K562 (cell line): ENCODE measurements around the gene SLC2A9. TPM values are rescaled to one million over a fixed set of nuclear protein-coding genes. Genes with fewer than 3 reads are reported as not detected.
A peak's percentile ranks its signal among the peaks of the same experiment; 100 is the strongest.

Source experiments
- ATAC-seq: fragments of 200-7000 bp; cut with Tn5 transposase; 3 replicates; pipeline ENCODE4 v1.9.1; 2020; ENCODE audit warnings: moderate library complexity
- BruUV-seq: library from RNA; stranded (reverse); fragments of 400-500 nt; replicated peaks from 2 replicates; lab custom pipeline; 2021; lab: Mats Ljungman, UMichigan
- CTCF ChIA-PET: fragments of 300-600 bp; formaldehyde crosslinking; extraction: SDS; loops from one replicate; lab custom pipeline; 2021; ENCODE audit warnings: low intra/inter-chr PET ratio; lab: Yijun Ruan, JAX
- POLR2A ChIA-PET: fragments of 300-600, 350-650 bp; sonication (Branson Sonifier 250); formaldehyde crosslinking; extraction: SDS; loops from one replicate; lab custom pipeline; 2021; ENCODE audit warnings: antibody characterized with exemption, inconsistent platforms; lab: Yijun Ruan, JAX
- DNase-seq, 4 experiments: peaks; one replicate each; pipeline versions ENCODE4 v3.0.0 to v3.0.0-alpha.2; 2011 to 2018; ENCODE audit warnings: low spot score in 3 of 4, mixed read lengths in 3 of 4; ENCODE audit errors: extremely low read depth in 1 of 4
- FAIRE-seq: peaks from 2 replicates; lab custom pipeline; 2011; peaks lifted over from hg19 to GRCh38; lab: Jason Lieb, UNC
- H2AFZ ChIP-seq: 2 replicates; pipeline ENCODE4 v1.6.0; 2011; ENCODE audit warnings: low read depth, low read length, control low read depth, inconsistent platforms
- H3K27ac ChIP-seq: fragments of 200-600 bp; 3 replicates; pipeline ENCODE4 v1.8.0; 2011; ENCODE audit warnings: low read depth, mild to moderate bottlenecking, control low read depth, inconsistent platforms, low read length, moderate library complexity, mixed read lengths; ENCODE audit errors: extremely low read depth
- H3K27me3 ChIP-seq, 2 experiments: fragments of 300-600 bp in 1 of 2; 2 replicates in 1 of 2; 3 replicates in 1 of 2; pipeline versions ENCODE4 v1.6.0 to v1.8.0; 2011; ENCODE audit warnings: inconsistent platforms in 2 of 2, low read length in 2 of 2, mild to moderate bottlenecking in 1 of 2, mixed read lengths in 1 of 2, moderate library complexity in 1 of 2; ENCODE audit not compliant: control insufficient read depth in 2 of 2, insufficient read depth in 2 of 2
- H3K36me3 ChIP-seq: fragments of 300-600 bp; 3 replicates; pipeline ENCODE4 v1.8.0; 2011; ENCODE audit warnings: mild to moderate bottlenecking, low read length, inconsistent platforms; ENCODE audit not compliant: control insufficient read depth, insufficient read depth
- H3K4me1 ChIP-seq, 2 experiments: fragments of 200-600 bp in 1 of 2; replicated peaks in 1 of 2; 2 replicates in 1 of 2; 3 replicates in 1 of 2; pipeline versions ENCODE4 v1.5.1 to v1.8.0; 2011; ENCODE audit warnings: inconsistent platforms in 2 of 2, low read length in 2 of 2, mild to moderate bottlenecking in 1 of 2, mixed read lengths in 1 of 2, moderate library complexity in 1 of 2; ENCODE audit not compliant: control insufficient read depth in 2 of 2, insufficient read depth in 2 of 2
- H3K4me2 ChIP-seq: 2 replicates; pipeline ENCODE4 v1.6.1; 2011; ENCODE audit warnings: low read length, control low read depth, inconsistent platforms, mixed read lengths; ENCODE audit not compliant: insufficient read depth
- H3K4me3 ChIP-seq: fragments of 200-600 bp; sonication (generic), shearing (Covaris generic); 2 replicates; pipeline ENCODE4 v1.5.1; 2016; ENCODE audit warnings: control low read depth, inconsistent platforms
- H3K79me2 ChIP-seq: fragments of 200-600 bp; 3 replicates; pipeline ENCODE4 v1.8.0; 2011; ENCODE audit warnings: low read length, inconsistent platforms; ENCODE audit not compliant: control insufficient read depth, insufficient read depth
- H3K9ac ChIP-seq, 2 experiments: 2 replicates each; pipeline versions ENCODE4 v1.6.0 to v1.6.1; 2011; ENCODE audit warnings: low read depth in 2 of 2, low read length in 2 of 2, control low read depth in 1 of 2, inconsistent platforms in 1 of 2, mild to moderate bottlenecking in 1 of 2, mixed read lengths in 1 of 2; ENCODE audit not compliant: insufficient read depth in 1 of 2
- H3K9me1 ChIP-seq: one replicate; pipeline ENCODE4 v1.6.0; 2011; ENCODE audit warnings: inconsistent platforms, mild to moderate bottlenecking, low read length, moderate library complexity; ENCODE audit not compliant: control insufficient read depth, insufficient read depth
- H3K9me3 ChIP-seq: replicated peaks from 2 replicates; pipeline ENCODE4 v1.5.1; 2011; ENCODE audit warnings: low read depth, low read length, inconsistent platforms; ENCODE audit not compliant: control insufficient read depth, insufficient read depth
- H4K20me1 ChIP-seq: replicated peaks from 2 replicates; pipeline ENCODE4 v1.6.1; 2011; ENCODE audit warnings: low read length, inconsistent platforms, mixed read lengths; ENCODE audit not compliant: control insufficient read depth, insufficient read depth
- ASH1L ChIP-seq: fragments of 450-650 bp; IDR thresholded peaks from 2 replicates; pipeline ENCODE4 v1.6.1; 2018; ENCODE audit warnings: borderline replicate concordance, mild to moderate bottlenecking, low read depth; ENCODE audit not compliant: partially characterized antibody
- BACH1 ChIP-seq: fragments of 200-800 bp; sonication (Bioruptor generic); IDR thresholded peaks from 2 replicates; pipeline ENCODE4 v1.6.1; 2016; ENCODE audit warnings: missing genetic modification characterization, missing compliant biosample characterization
- CEBPG ChIP-seq, 3 experiments: fragments of 200-800 bp in 1 of 3; sonication (Bioruptor generic) in 1 of 3; sonication (generic) in 1 of 3; formaldehyde crosslinking in 1 of 3; IDR thresholded peaks in 2 of 3; conservative IDR thresholded peaks in 1 of 3; 2 replicates each; pipeline versions ENCODE4 v1.6.1 to v1.8.0; 2016 to 2022; ENCODE audit warnings: missing compliant biosample characterization in 2 of 3, missing genetic modification characterization in 2 of 3, mild to moderate bottlenecking in 1 of 3, missing genetic modification reagents in 1 of 3
- DIDO1 ChIP-seq: fragments of 450-650 bp; IDR thresholded peaks from 2 replicates; pipeline ENCODE4 v1.6.1; 2016; ENCODE audit warnings: low read depth, missing biosample characterization, missing genetic modification characterization
- HDGF ChIP-seq: fragments of 450-650 bp; IDR thresholded peaks from 2 replicates; pipeline ENCODE4 v1.6.1; 2016
- ID3 ChIP-seq, 2 experiments: fragments of 250-450 bp in 1 of 2; fragments of 450-650 bp in 1 of 2; sonication (Bioruptor Pico) in 1 of 2; IDR thresholded peaks; 2 replicates each; pipeline versions ENCODE4 v1.6.1 to v1.8.0; 2016 to 2021; ENCODE audit warnings: mild to moderate bottlenecking in 2 of 2, moderate library complexity in 2 of 2, missing compliant biosample characterization in 1 of 2, missing genetic modification characterization in 1 of 2
- IRF1 ChIP-seq: sonication (generic); formaldehyde crosslinking; IDR thresholded peaks from 2 replicates; pipeline ENCODE4 v1.8.0; 2022; ENCODE audit warnings: missing genetic modification reagents, mild to moderate bottlenecking, borderline replicate concordance
- MAZ ChIP-seq, 2 experiments: fragments of 450-650 bp in 1 of 2; sonication (generic) in 1 of 2; formaldehyde crosslinking; IDR thresholded peaks in 1 of 2; conservative IDR thresholded peaks in 1 of 2; 2 replicates each; pipeline versions ENCODE4 v1.4.0 to v1.5.0; 2020; ENCODE audit warnings: mild to moderate bottlenecking in 1 of 2, missing genetic modification reagents in 1 of 2
- MYNN ChIP-seq, 2 experiments: sonication (generic); formaldehyde crosslinking in 1 of 2; IDR thresholded peaks; 2 replicates each; pipeline versions ENCODE4 v1.5.0 to v1.6.1; 2016 to 2020; ENCODE audit warnings: antibody characterized with exemption in 1 of 2, missing genetic modification reagents in 1 of 2
- NONO ChIP-seq, 2 experiments: fragments of 200-400 bp in 1 of 2; fragments of 450-650 bp in 1 of 2; formaldehyde crosslinking in 1 of 2; IDR thresholded peaks; 2 replicates each; pipeline ENCODE4 v1.6.1; 2017; ENCODE audit warnings: low read depth in 2 of 2, mild to moderate bottlenecking in 2 of 2, moderate library complexity in 2 of 2, low read length in 1 of 2
- NR3C1 ChIP-seq: sonication (generic); formaldehyde crosslinking; IDR thresholded peaks from 2 replicates; pipeline ENCODE4 v1.8.1; 2022; ENCODE audit warnings: missing genetic modification reagents
- PHB ChIP-seq: fragments of 250-450 bp; sonication (Bioruptor Pico); IDR thresholded peaks from 2 replicates; pipeline ENCODE4 v1.5.0; 2021
- PHF20 ChIP-seq: fragments of 450-650 bp; IDR thresholded peaks from 2 replicates; pipeline ENCODE4 v1.6.1; 2018; ENCODE audit not compliant: partially characterized antibody
- POLR2B ChIP-seq: fragments of 450-650 bp; IDR thresholded peaks from 2 replicates; pipeline ENCODE4 v1.6.1; 2018; ENCODE audit warnings: low read depth; ENCODE audit not compliant: partially characterized antibody
- PRPF4 ChIP-seq: fragments of 200-400 bp; formaldehyde crosslinking; IDR thresholded peaks from one replicate; pipeline ENCODE4 v1.6.1; 2017; ENCODE audit warnings: low read length, low read depth, mild to moderate bottlenecking; ENCODE audit not compliant: insufficient read depth, poor library complexity, severe bottlenecking
- SREBF2 ChIP-seq: sonication (generic); formaldehyde crosslinking; IDR thresholded peaks from 2 replicates; pipeline ENCODE4 v1.4.0; 2020; ENCODE audit warnings: mild to moderate bottlenecking, missing genetic modification reagents
- TCF7 ChIP-seq: sonication (generic); IDR thresholded peaks from 2 replicates; pipeline ENCODE4 v1.6.1; 2016; ENCODE audit warnings: antibody characterized with exemption, borderline replicate concordance
- ZNF436 ChIP-seq: fragments of 250-450, 450-650 bp; sonication (Bioruptor Pico); formaldehyde crosslinking; IDR thresholded peaks from 2 replicates; pipeline ENCODE4 v1.7.0; 2020; ENCODE audit warnings: mild to moderate bottlenecking
- ZZZ3 ChIP-seq: fragments of 450-650 bp; IDR thresholded peaks from 2 replicates; pipeline ENCODE4 v1.6.1; 2016; ENCODE audit warnings: antibody characterized with exemption, mild to moderate bottlenecking, moderate library complexity
- WGBS: fragments of 100-300 bp; shearing (Covaris generic); methylation state at CpG from one replicate; pipeline ENCODE4 v1.1.6; 2016; ENCODE audit warnings: low coverage, mixed read lengths; ENCODE audit not compliant: insufficient coverage; ENCODE audit errors: missing lambda C conversion rate; 5-methylcytosine and 5-hydroxymethylcytosine counted together
- in situ Hi-C: fragments of 300-500 bp; cut with MboI; formaldehyde crosslinking; loops from 4 replicates; pipeline ENCODE4 v1.15.0; 2018; ENCODE audit warnings: inconsistent platforms, mixed read lengths
- intact Hi-C: fragments of 100-400 bp; cut with micrococcal nuclease; formaldehyde crosslinking; loops from 2 replicates; pipeline ENCODE4 v1.14.2; 2022
- polyA plus RNA-seq, 8 experiments: library from polyadenylated mRNA; depleted of rRNA in 4 of 8; stranded (reverse) in 5 of 8; unstranded in 3 of 8; fragments of >200 nt; fragmentation: Nextera tagmentation in 2 of 8; fragmentation: Illumina TruSeq in 1 of 8; extraction: Ambion mirVana in 2 of 8; extraction: Trizol in 1 of 8; gene quantifications; 2 replicates each; pipeline versions ENCODE4 v1.2.1 to v1.2.3, GENCODE V29; 2011 to 2014; ENCODE audit warnings: inconsistent platforms in 1 of 8, missing spikeins in 1 of 8
- total RNA-seq, 7 experiments: library from RNA; depleted of rRNA in 6 of 7; stranded (reverse); fragments of >200 nt in 6 of 7; fragmentation: Illumina TruSeq in 2 of 7; extraction: Trizol in 2 of 7; gene quantifications; 2 replicates each; pipeline versions ENCODE4 v1.2.1 to v1.2.3, GENCODE V29; 2011 to 2021; ENCODE audit warnings: low replicate concordance in 1 of 7

The SLC2A9 gene
- total and polyA plus RNA-seq, 9 of the 15 experiments (the other 6 are each of a cell fraction or from before 2014, with no cell fraction given), result 0.15 to 1.9 (median 0.76) TPM

DNA sequence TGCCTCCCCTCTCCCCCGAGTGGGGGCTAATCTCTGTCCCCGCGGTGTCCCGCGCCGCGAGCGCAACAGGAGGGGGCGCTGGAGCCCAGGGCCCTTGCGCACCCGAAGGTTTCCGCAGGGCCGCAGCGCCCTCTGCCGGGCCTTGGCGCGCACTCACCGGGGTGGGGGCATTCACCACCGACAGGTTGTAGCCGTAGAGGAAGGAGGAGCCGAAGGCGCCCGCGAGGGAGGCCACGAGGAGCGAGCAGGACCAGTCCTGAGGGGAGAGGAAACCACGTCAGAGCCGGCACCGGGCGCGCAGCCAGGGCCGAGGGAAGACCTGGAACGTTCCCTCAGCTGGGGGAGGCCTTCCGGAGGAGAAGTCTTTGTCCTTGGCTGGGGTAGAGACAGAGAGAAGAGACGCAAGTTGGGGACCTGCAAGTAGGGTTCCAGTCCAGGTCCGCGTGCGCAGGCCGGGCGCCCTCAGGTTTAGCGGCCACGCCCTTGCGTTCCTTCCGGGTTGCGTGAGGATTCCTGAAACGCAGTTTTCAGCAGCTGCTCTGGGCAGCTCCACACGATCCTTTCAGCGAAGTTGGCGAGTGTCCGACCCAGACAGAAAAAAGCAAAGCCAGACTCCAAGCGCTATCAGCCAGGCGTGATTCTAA lies 2.4 kb downstream of the SLC2A9 start:
- peak overlapping the region; percentile 25; the same call in 1 of the 2 replicates for H3K4me3 ChIP-seq
- peak overlapping the region; percentile 44 to 74; a peak in 3 of 4 replicates for H3K9ac ChIP-seq
- H3K36me3 ChIP-seq, result no peaks in the 10 kb centered on the region
- CTCF ChIA-PET, result interaction anchor here (0.8 to 2.2 kb wide), 3 partner anchors 45 to 531 kb away, joined by 5 to 20 read pairs (median 13); no protein-coding TSS in a partner anchor
- peak overlapping the region; percentile 55 for H3K27ac ChIP-seq
- in situ Hi-C loops, result loop anchor here (5.0 kb wide), 2 partner anchors 257 to 317 kb away; no protein-coding TSS in a partner anchor
- 15% methylated on average over 36 of the region's 52 CpGs for WGBS
- H4K20me1 ChIP-seq, result 0 out of 2 replicates have a peak, but pooled peaks cover 3% of the 10 kb centered on the region
- H3K79me2 ChIP-seq, result no peaks in the 10 kb centered on the region
- H2AFZ ChIP-seq, result peak overlapping the region; percentile 99
- BruUV-seq, result TSS peak; percentile 73
- POLR2A ChIA-PET, result no interaction called here
- ATAC-seq (peak; percentile 98), FAIRE-seq (peak; percentile 86), DNase-seq (peak; percentile 92 to 93 (median 92))
- no peaks in the 10 kb centered on the region for H3K9me3 ChIP-seq
- peak overlapping the region; percentile 76 for H3K4me2 ChIP-seq
- intact Hi-C loops, result loop anchor here (2.0 to 5.0 kb wide), 2 partner anchors 44 to 122 kb away; no protein-coding TSS in a partner anchor
- H3K4me1 ChIP-seq, result peaks cover 6 to 12% of the 10 kb centered on the region in 2 experiments; a peak in 4 of 5 replicates
- H3K9me1 ChIP-seq, result no peaks in the 10 kb centered on the region
- H3K27me3 ChIP-seq, result peaks cover 3 to 10% of the 10 kb centered on the region in 2 experiments; a peak in 3 of 5 replicates
- TF ChIP-seq ZZZ3 (no peak), HDGF (no peak), CEBPG (CRISPR knock-in tag; IDR thresholded peaks at IDR 0.05) (peak; percentile 15; the same call in 1 of the 2 replicates), CEBPG (tag; conservative IDR thresholded peaks at IDR 0.05 in 1 of 2, IDR thresholded peaks at IDR 0.05 in 1 of 2) (no peak), NR3C1 (no peak), PHF20 (no peak), ID3 (CRISPR knock-in tag; IDR thresholded peaks at IDR 0.05) (no peak), ID3 (tag; IDR thresholded peaks at IDR 0.05) (0 out of 2 replicates have a peak, but pooled peaks have one; percentile 71), TCF7 (no peak), PRPF4 (no peak), NONO (IDR thresholded peaks at IDR 0.05; ENCODE audit: low read depth in 2 of 2, low read length in 1 of 2) (0 out of 4 replicates have a peak, but pooled peaks of 1 of the 2 experiments have one; percentile 10), POLR2B (no peak), IRF1 (CRISPR knock-in tag) (no peak), ASH1L (no peak), MAZ (CRISPR knock-in tag; conservative IDR thresholded peaks at IDR 0.05 in 1 of 2, IDR thresholded peaks at IDR 0.05 in 1 of 2) (peak; percentile 96 to 100), BACH1 (tag) (no peak), DIDO1 (tag) (no peak), ZNF436 (CRISPR knock-in tag) (no peak), MYNN (IDR thresholded peaks at IDR 0.05) (no peak), MYNN (CRISPR knock-in tag; IDR thresholded peaks at IDR 0.05) (no peak), SREBF2 (no peak), PHB (no peak)
